Activated T-helper 1 cell treated with Interleukin-2 at 50 U/mL for 16 hours (primary cell): ENCODE measurements around the gene SLC8B1.

Experiments
- DNase-seq: peaks from one replicate; pipeline ENCODE4 v3.0.0-alpha.2; 2020; ENCODE audit warnings: low read depth

Gene SLC8B1

GRCh38 chr12:113295886-113296556 is 38.9 kb downstream of the SLC8B1 start:
- no peak for DNase-seq

GRCh38 chr12:113293100-113293499 is 41.8 kb downstream of the SLC8B1 start:
- no peak for DNase-seq

GRCh38 chr12:113292547-113292946 is 42.4 kb downstream of the SLC8B1 start:
- DNase-seq = no peak

- DNase-seq = no peak
Measured at GRCh38 chr12:113292091-113292490, 42.8 kb downstream of the SLC8B1 start.

- DNase-seq = no peak
Measured at GRCh38 chr12:113291586-113291985, 43.3 kb downstream of the SLC8B1 start.

DNA sequence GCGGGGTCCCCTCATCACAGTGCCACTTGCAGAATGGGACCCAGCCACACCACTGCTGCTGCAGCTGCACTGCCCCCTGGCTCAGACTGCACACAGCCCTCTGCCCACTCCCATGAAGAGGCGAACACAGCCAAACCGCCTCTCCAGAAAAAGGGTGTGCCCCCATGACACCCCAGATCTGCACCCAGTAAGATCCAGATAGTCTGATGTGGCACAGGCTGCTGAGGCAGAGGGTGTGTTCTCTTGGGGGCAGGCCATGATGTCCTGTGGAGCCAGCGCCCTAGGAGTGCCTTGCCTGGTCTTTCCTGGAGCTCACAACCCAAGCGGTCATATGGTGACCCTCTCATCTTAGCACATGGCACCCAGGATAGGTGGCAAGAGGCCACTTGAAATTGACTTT is 44.4 kb downstream of the SLC8B1 start:
- no peak for DNase-seq

- DNase-seq = no peak
Measured at GRCh38 chr12:113289361-113289760, 45.5 kb downstream of the SLC8B1 start.

DNA sequence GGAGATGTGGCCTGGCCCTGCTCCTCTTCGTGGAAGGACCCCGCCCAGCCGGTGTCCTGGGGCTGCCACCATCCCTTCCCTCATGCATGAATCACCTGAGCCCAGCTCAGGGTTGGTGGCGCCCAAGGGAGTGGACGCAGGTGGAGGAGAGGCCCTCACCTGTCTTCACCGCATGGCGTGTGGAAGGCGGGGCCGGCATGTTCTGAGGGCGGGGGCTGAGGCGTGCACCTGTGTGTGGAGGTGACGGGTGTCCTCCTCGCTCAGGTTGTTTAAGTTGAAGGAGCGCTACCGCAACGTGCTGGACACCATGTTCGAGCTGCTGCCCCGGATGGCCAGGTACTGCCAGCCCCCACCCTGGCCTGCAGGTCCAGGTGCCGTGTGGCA is 47.0 kb downstream of the SLC8B1 start:
- no peak for DNase-seq

DNA sequence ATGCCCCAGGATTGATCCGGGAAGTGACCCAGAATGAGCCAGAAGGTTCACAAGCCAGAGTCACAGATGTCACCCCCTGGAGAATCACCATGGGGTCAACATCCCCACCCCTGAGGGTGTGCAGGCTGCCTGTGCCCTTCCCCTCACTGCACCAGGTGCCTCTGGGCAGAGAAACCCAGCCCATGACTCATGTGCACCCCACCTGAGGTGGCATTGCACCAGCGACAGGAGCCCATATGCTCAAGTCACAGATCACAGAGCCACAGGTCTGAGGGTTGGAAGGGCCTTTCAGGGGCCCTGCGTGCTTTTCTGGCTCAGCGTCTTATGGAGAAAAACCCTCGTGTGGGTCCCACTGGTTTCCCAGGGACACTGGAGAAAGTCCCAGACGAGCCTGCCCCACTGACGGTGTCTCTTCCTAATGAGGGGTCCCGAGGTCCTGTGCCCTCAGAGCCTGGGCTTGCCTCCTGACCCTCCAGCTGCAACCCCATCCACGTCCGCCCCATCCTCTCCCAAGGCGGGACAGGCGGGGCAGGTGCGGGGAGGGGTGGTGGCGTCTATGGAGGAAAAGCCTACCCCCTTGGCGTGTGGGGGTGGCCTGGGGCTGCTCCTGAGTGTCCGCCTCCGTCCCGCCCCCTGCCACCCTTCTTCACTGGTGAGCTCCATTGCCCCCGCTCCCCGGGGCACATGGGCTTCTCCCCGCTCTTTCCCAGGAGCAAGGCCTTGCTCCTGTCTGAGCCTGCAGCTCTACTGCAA is 47.6 kb downstream of the SLC8B1 start:
- no peak for DNase-seq

GRCh38 chr12:113286712-113287111 is 48.2 kb downstream of the SLC8B1 start:
- DNase-seq = no peak

- DNase-seq = no peak
Measured at GRCh38 chr12:113285679-113286610, 49.0 kb downstream of the SLC8B1 start.

GRCh38 chr12:113284751-113285150 is 50.2 kb downstream of the SLC8B1 start:
- no peak for DNase-seq

DNA sequence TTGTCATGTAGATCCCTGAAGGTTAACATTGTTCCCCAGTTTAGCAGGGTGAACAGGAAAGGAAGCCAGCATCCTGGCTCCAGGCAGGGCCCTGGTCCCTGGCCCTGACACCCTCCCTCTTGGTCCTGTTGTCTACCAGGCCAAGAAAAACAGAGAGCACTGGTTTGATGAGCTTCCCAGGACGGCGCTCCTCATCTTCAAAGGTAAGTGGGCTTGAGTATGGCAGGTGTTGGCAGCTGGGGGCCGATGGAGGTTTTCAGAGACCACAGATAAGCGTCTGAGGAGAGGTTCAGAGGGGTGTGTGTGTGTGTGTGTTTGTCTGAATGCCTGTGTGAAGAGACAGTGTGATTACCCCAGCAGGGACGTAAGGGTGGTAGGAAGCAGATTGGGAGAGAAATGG is 56.3 kb downstream of the SLC8B1 start:
- no peak for DNase-seq

GRCh38 chr12:113278141-113278540 is 56.8 kb downstream of the SLC8B1 start:
- DNase-seq = no peak

DNA sequence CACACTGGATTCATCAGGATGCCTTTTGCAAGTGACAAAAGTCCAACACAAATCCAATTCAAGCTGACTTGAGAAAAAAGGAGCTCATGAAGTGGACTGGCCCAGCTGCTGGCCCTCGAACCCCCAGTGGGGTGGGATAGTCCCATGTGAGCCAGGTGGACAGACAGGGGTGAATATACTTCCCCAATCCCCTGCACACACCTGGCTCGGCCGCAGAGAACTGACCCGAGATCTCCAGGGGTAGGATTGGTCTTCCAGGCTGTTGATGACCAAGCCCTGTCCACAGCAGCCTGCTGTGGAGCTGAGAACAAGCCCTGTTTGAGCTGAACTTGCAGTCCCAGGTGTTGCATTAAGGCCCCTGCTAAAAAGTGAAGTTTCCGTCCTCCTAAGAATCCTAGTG is 57.4 kb downstream of the SLC8B1 start:
- no peak for DNase-seq

- DNase-seq = no peak
Measured at GRCh38 chr12:113276946-113277500, 57.9 kb downstream of the SLC8B1 start.

DNA sequence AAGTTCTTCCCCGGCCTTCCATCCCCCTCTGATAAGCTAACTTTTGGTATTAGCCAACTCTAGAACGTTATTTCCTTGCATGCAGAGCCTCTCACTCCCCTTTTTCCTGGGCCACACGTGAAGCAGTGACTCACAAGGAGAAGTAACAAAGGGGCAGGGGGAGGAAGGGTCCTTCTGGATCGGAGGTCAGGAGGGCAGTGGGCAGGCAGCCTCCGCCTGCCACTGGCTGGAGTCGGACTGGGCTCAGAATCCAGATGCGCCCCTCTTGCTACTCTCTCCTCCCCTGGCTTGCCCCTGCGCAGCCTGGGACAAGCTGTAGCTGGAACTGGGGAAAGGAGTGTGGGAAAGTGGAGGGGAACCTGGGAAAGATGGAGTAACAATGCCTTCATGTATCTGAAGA is 58.6 kb downstream of the SLC8B1 start:
- DNase-seq = no peak

GRCh38 chr12:113274848-113275247 is 60.1 kb downstream of the SLC8B1 start:
- DNase-seq = no peak

DNA sequence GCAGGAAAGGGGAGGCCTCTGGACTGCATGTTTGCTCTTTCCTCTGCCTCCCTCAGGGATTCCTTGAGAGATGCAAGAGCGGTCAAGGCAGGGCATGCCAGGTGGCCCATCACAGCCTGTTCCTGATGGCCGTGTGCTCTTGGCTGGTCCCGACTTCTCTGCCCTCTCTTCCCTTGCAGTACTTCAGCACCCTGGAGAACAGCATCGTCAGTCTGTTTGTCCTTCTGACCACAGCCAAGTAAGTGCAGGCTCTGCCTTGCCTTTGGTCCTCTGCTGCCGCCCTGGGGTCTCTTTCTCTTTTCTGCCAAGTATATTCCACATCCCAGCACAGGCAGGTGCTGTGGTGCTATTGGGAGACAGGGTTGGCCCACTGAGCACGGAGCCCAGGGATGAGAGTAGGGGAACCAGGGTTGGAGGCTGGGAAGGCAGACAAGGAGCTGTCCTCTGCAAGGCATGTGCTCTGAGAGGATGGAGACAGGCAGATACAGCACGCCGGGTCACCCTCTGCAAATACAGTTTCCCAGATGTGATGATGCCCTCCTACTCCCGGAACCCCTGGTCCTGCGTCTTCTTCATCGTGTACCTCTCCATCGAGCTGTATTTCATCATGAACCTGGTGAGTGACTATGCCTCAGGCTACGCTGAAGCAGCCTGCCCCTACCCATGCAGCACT is 61.7 kb downstream of the SLC8B1 start:
- DNase-seq = no peak

- DNase-seq = no peak
Measured at GRCh38 chr12:113271853-113272561, 62.9 kb downstream of the SLC8B1 start.

DNA sequence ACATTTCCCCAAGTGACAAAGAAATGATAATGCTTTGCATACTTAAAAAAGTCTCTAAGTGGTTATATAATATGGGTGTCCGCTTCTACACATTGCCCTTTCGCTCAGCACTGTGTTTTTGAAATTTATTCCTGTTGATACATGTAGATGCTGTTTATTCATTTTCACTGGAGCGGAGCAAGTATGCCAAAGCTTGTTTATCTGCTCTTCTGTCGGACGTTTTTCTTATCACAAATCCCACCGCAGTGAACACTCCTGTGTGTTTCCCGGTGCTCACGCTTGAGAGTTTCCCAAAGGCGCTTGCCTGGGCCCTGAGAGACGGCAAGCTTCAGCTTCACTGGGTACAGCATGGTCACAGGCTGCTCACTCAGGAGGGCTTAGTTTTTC is 63.5 kb downstream of the SLC8B1 start:
- DNase-seq = no peak
